IPS DF 6.9 (cell line): ENCODE data around the gene BACE2.
"Not testable (repeated sequence)": the region's sequence is repeated elsewhere in the genome, so short reads cannot be mapped to it uniquely, and the experiment has no call there.

Experiments
- DNase-seq: peaks from one replicate; pipeline ENCODE4 v3.0.0-alpha.2; 2013; ENCODE audit warnings: low read depth, low spot score
- H3K27ac ChIP-seq: one replicate; pipeline ENCODE4 v1.5.1; 2013; ENCODE audit warnings: low read length, control low read depth
- H3K27me3 ChIP-seq: 2 replicates; pipeline ENCODE4 v1.6.1; 2013; ENCODE audit warnings: mild to moderate bottlenecking, low read length; ENCODE audit not compliant: control insufficient read depth, insufficient read depth
- H3K36me3 ChIP-seq: 2 replicates; pipeline ENCODE4 v1.6.1; 2013; ENCODE audit warnings: low read length; ENCODE audit not compliant: control insufficient read depth, insufficient read depth
- H3K4me1 ChIP-seq: 2 replicates; pipeline ENCODE4 v1.6.1; 2013; ENCODE audit warnings: low read length; ENCODE audit not compliant: control insufficient read depth, insufficient read depth
- H3K4me3 ChIP-seq: 2 replicates; pipeline ENCODE4 v1.5.1; 2013; ENCODE audit warnings: mild to moderate bottlenecking, low read length
- H3K9me3 ChIP-seq: 2 replicates; pipeline ENCODE4 v1.6.1; 2013; ENCODE audit warnings: low read length, inconsistent platforms; ENCODE audit not compliant: control insufficient read depth, insufficient read depth
- WGBS: extraction: QIAGEN DNeasy Blood & Tissue Kit; methylation state at CpG from one replicate; pipeline ENCODE4 v1.1.7; 2013; ENCODE audit warnings: mixed read lengths, missing lambda C conversion rate; ENCODE audit not compliant: insufficient read length, insufficient coverage; 5-methylcytosine and 5-hydroxymethylcytosine counted together

Gene BACE2

DNA sequence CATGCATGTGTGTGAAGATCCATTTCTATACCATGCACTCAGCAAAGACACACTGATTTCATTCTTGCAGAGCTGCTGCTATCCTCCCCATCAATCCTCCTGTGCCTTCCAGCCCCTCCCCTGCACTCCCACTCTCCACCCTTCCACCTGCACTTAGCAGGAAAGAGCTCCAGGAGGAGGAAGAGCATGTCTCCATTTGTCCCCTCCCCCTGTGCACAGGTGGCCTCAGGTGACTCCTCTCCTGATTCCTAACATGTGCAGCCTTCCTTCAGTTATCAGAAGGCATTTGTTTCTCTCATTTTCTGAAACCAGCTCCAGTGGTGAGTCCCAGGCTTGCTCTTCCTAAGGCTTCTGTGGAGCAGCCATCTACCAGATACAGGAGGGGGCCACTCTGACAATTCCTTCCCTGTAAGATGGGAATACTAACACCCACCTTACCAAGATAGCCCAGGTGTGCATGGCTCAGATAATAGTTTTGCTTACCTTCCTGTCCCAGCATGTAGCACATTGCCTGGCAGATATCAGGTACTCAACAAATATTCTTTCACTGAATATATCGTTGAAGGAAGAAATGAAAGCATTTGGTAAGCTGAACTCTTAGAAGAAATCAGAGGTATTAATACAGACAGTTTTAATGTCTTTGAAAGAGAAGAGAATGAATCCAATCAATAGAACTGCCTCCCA is 126.7 kb downstream of the BACE2 start:
- Histone ChIP-seq H3K27ac (no peak overlapping the region), H3K4me1 (0 out of 2 replicates have a peak, but pooled peaks cover 2% of the 10 kb centered on the region), H3K9me3 (no peaks in the 10 kb centered on the region; the same call in 1 of the 2 replicates), H3K36me3 (no peaks in the 10 kb centered on the region), H3K4me3 (no peak overlapping the region), H3K27me3 (no peaks in the 10 kb centered on the region)
- DNase-seq, result no peak
- WGBS, result no CpG with 5 or more reads among the region's 1 CpG

DNA sequence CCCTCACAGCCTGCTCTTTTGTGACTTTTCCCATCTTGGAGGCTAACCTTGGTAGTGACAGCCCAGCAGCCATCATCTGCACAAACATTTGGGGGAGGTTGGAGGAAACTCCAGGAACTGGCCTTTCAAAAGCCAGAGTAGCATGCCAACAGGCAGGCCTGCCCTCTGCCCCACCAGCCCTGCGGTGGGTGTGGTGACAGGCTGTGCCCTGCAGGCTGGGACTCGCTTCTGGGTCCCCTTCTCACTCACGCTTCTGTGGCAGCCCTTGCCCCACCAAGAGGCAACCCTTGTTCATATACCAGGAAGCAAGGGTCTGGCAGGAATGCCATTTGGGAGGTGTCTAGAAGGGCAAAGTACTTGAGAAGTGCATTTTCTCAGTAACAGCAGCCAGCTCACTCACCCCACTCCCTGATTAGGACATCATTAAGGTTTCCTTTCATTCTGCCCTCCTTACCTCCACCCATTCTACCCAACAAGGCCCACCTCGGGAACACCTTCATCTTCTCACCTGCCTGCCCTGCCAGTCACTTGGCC is 127.8 kb downstream of the BACE2 start:
- Histone ChIP-seq H3K9me3 (no peaks in the 10 kb centered on the region; the same call in 1 of the 2 replicates), H3K4me1 (no peaks in the 10 kb centered on the region), H3K36me3 (no peaks in the 10 kb centered on the region), H3K27me3 (no peaks in the 10 kb centered on the region), H3K27ac (no peak overlapping the region), H3K4me3 (no peak overlapping the region)
- no peak for DNase-seq
- WGBS, result no CpG with 5 or more reads among the region's 4 CpGs

DNA sequence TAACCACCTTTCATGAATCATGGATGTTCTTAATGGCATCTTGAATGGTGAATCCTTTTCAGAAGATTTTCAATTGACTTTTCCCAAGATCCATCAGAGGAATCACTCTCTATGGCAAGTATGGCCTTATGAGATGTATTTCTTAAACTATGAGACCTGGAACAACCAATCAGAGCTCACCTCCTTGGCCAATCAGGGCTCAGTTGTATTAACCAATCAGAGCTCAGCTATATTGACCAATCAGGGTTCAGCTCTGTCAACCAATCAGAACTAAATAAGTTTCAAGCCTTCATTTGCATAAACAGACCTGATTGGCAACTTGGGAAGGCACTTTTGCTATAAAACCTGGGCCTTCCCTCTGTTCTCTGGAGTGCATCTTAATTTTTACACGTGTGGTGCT is 135.0 kb downstream of the BACE2 start:
- no peaks in the 10 kb centered on the region for H3K9me3 ChIP-seq
- H3K27me3 ChIP-seq, result no peaks in the 10 kb centered on the region
- no CpG with 5 or more reads among the region's 1 CpG for WGBS
- H3K27ac ChIP-seq, result no peak overlapping the region
- H3K4me3 ChIP-seq, result no peak overlapping the region
- H3K36me3 ChIP-seq, result no peaks in the 10 kb centered on the region; the same call in 1 of the 2 replicates
- no peak for DNase-seq
- H3K4me1 ChIP-seq, result no peaks in the 10 kb centered on the region

DNA sequence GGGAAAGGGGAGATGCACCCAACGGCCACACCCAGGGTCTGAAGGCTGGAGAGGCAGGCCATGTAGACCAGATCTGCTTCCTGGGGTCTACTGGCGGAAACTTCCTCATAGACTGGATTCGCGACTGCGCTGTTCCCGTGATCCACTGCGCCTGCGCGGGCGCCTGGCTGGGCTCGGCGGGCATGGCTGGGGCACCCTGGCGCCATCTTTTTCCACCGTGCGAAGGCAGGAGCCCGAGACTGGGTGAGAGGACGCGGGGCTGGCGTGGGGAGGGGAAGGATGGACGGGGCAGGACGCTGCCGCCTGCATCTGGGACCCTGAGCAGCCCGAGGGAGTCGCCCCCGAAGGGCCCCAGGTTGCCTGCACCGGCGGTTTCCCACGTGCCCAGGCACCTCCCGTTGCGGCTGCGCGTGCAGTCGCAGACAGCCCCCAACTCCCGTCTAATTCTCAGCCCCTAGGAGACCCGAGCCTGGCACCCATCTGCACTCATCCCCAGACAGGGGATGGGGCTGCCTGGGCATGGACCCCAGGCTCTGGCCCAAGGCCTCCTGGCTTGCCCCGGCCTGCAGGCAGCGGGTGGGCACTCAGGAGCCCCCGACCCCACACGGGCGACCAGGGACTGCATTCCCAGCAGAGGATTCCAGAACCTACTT is 136.2 kb downstream of the BACE2 start:
- H3K27me3 ChIP-seq, result no peaks in the 10 kb centered on the region
- H3K36me3 ChIP-seq, result no peaks in the 10 kb centered on the region; the same call in 1 of the 2 replicates
- H3K27ac ChIP-seq, result no peak overlapping the region
- H3K4me1 ChIP-seq, result no peaks in the 10 kb centered on the region
- no peaks in the 10 kb centered on the region for H3K9me3 ChIP-seq
- no peak overlapping the region; the same call in 1 of the 2 replicates for H3K4me3 ChIP-seq
- no peak for DNase-seq
- WGBS, result no CpG with 5 or more reads among the region's 40 CpGs

DNA sequence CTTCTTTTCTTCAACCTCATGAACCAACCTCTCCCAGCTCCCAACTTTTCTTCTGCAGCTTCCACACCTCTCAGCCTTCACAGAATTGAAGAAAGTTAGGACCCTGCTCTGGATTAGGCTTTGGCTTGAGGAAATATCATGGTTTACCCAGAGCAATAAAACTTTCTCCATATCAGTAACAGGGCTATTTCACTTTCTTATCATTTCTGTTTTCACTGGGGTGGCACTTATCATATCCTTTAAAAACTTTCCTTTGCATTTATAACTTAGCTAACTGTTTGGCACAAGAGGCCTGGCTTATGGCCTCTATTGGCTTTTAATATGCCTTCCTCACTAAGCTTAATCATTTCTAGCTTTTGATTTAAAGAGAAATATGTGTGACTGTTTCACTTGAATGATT is 139.3 kb downstream of the BACE2 start:
- Histone ChIP-seq H3K4me1 (no peaks in the 10 kb centered on the region), H3K27me3 (no peaks in the 10 kb centered on the region), H3K9me3 (no peaks in the 10 kb centered on the region), H3K4me3 (no peak overlapping the region), H3K36me3 (no peaks in the 10 kb centered on the region; the same call in 1 of the 2 replicates), H3K27ac (no peak overlapping the region)
- no peak for DNase-seq

DNA sequence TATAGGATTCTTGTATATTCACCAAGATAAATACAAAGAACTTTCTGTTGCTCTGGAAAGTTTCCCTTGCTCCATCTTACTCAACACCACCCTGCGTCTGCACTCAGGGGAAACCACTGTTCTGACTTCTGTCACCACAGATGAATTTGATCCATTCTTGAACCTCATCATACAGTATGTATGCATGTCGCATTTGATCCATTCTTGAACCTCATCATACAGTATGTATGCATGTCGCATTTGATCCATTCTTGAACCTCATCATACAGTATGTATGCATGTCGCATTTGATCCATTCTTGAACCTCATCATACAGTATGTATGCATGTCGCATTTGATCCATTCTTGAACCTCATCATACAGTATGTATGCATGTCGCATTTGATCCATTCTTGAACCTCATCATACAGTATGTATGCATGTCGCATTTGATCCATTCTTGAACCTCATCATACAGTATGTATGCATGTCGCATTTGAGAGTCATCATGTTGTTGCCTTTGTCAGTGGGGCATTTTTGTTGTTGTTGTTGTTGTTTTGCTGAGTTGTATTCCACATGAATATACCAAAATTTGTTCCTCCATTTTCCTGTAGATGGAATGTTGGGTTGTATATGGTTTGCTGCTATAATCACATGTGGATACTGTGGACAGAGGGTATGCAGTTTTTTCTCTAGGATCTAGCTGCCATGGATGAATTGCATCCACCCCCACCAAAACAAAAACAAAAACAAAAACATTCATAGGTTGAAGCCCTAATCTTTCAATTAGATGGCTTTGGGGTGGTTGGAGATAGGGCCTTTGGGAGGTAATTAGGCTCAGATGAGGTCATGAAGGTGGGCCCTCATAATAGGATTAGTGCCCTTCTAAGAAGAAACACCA is 145.6 kb downstream of the BACE2 start:
- H3K4me1 ChIP-seq, H3K27ac ChIP-seq, H3K9me3 ChIP-seq, DNase-seq, H3K4me3 ChIP-seq, H3K27me3 ChIP-seq, H3K36me3 ChIP-seq: not testable (repeated sequence)
- no CpG with 5 or more reads among the region's 8 CpGs for WGBS

DNA sequence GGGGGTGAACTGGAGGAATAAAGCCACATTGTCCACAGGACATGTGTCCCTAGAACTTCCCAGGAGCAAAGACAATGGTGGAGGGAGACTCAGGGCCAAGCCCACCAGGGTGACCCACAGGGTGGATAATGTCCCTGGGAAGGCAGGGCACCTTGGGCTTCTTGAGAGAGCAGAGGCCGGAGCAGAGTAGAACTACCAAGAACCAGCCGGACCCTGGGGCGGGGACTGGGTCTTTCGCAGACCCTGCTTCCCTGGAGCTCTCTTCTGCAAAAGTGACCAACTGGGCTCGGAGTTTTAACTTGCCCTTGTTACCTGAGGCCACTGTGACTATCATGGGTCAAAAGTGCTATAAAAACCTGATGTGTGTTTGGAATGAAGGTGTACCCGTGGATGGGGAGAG is 147.8 kb downstream of the BACE2 start:
- no peaks in the 10 kb centered on the region for H3K9me3 ChIP-seq
- no peak overlapping the region for H3K4me3 ChIP-seq
- H3K4me1 ChIP-seq, result peaks cover 1% of the 10 kb centered on the region; the same call in 1 of the 2 replicates
- DNase-seq, result no peak
- no peaks in the 10 kb centered on the region for H3K36me3 ChIP-seq
- H3K27ac ChIP-seq, result no peak overlapping the region
- H3K27me3 ChIP-seq, result 0 out of 2 replicates have a peak, but pooled peaks cover 2% of the 10 kb centered on the region
- no CpG with 5 or more reads among the region's 6 CpGs for WGBS

DNA sequence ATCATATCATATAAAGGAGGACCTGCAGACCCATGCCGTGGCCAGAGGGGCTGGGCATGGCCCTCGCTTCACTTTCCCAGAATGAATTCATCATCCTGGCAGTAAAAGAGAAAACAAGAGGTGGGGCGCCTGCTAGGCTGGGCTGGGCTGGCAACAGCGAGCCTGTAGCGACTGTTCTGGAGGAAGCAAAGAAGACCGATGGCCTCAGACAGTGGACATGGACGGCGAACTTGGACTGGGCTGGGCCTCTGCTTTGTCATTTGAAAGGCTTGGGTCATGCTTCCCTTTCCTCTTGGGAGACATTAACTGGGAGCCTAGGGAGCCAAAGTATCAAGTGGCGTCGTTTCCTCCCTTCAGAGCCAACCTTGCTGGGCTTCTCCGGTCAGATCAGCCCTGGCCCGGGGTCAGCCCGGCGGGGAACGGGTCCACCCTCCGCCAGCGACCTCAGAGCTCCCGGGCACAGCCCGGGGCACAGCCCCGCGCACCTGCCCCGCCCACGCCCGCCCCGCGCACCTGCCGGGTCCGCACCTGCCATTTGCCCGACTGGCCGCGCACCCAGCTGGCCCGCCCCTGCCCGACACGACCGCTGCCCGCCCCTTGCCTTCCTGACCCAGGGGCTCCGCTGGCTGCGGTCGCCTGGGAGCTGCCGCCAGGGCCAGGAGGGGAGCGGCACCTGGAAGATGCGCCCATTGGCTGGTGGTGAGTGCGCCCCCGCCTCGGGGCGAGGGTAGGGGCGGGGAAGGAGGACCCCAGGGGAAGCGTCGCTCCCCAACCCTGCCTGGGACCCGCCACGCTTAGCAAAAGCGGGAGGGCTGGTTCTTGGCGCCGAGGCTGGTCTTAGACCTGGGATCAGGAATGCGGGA is 148.5 kb downstream of the BACE2 start, which contains the start of gene FAM3B:
Gene FAM3B (plus strand): TSS at position 602 of the 863 bp plus-strand sequence. CDS start 79 bp downstream, at position 681.
- Histone ChIP-seq H3K27me3 (0 out of 2 replicates have a peak, but pooled peaks cover 2% of the 10 kb centered on the region), H3K4me1 (peaks cover 1% of the 10 kb centered on the region; the same call in 1 of the 2 replicates), H3K36me3 (no peaks in the 10 kb centered on the region), H3K4me3 (peak within 1 kb of the TSS; percentile 49; the same call in 1 of the 2 replicates), H3K9me3 (no peaks in the 10 kb centered on the region), H3K27ac (no peak within 1 kb of the TSS)
- no peak for DNase-seq
- no CpG with 5 or more reads among the region's 55 CpGs for WGBS

DNA sequence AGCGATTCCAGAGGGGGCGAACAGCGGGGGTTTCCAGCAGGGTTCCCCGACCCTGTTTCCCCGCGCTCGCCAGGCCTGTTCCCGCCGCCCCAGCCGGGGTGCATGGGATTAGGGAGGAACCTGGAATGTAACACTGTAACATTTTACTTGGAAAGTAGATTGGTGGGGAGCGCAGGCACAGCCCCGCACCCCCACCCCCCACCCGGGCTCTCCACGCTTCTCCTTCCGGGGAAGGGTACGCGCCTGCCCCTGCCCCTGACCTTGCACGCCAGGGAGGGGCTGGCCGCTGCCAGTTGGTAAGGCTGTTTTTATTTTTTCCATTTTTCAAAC is 149.1 kb downstream of the BACE2 start:
- Histone ChIP-seq H3K36me3 (no peaks in the 10 kb centered on the region), H3K9me3 (no peaks in the 10 kb centered on the region), H3K27me3 (0 out of 2 replicates have a peak, but pooled peaks cover 2% of the 10 kb centered on the region), H3K4me3 (peak overlapping the region; percentile 49; the same call in 1 of the 2 replicates), H3K27ac (no peak overlapping the region), H3K4me1 (peaks cover 1% of the 10 kb centered on the region; the same call in 1 of the 2 replicates)
- DNase-seq, result no peak
- WGBS, result no CpG with 5 or more reads among the region's 19 CpGs
